Neural cell (in vitro differentiated cells): ENCODE data around the gene GNAQ. TPM values are rescaled to one million over a fixed set of nuclear protein-coding genes. Genes with fewer than 3 reads are reported as not detected.
"Not testable (repeated sequence)": the region's sequence is repeated elsewhere in the genome, so short reads cannot be mapped to it uniquely, and the experiment has no call there.

Experiments used
- H2AFZ ChIP-seq: fragments of 200-600, 300-800 bp; sonication (generic), shearing (Covaris generic); 2 replicates; pipeline ENCODE4 v1.6.0; 2014; ENCODE audit warnings: low read depth, mild to moderate bottlenecking, antibody characterized with exemption, low read length, moderate library complexity
- H3F3A ChIP-seq: fragments of 200-600 bp; shearing (Covaris generic); 2 replicates; pipeline ENCODE4 v1.6.1; 2016; ENCODE audit warnings: mild to moderate bottlenecking, moderate library complexity, mixed read lengths, antibody characterized with exemption, low read length; ENCODE audit not compliant: insufficient read depth, poor library complexity, severe bottlenecking
- H3K27ac ChIP-seq: fragments of 200-600, 300-800 bp; sonication (generic), shearing (Covaris generic); 2 replicates; pipeline ENCODE4 v1.5.1; 2014; ENCODE audit warnings: mild to moderate bottlenecking, low read length, moderate library complexity
- H3K27me3 ChIP-seq: fragments of 300-800, 200-600 bp; sonication (generic), shearing (Covaris generic); 2 replicates; pipeline ENCODE4 v1.6.0; 2014; ENCODE audit warnings: mild to moderate bottlenecking, low read depth, low read length, moderate library complexity; ENCODE audit not compliant: insufficient read depth
- H3K36me3 ChIP-seq: fragments of 300-800, 200-600 bp; sonication (generic), shearing (Covaris generic); 2 replicates; pipeline ENCODE4 v1.5.1; 2014; ENCODE audit warnings: mild to moderate bottlenecking, antibody characterized with exemption, low read length, moderate library complexity; ENCODE audit not compliant: insufficient read depth
- H3K4me2 ChIP-seq: fragments of 300-800, 200-600 bp; sonication (generic), shearing (Covaris generic); 2 replicates; pipeline ENCODE4 v1.6.0; 2014; ENCODE audit warnings: mild to moderate bottlenecking, low read length
- H3K4me3 ChIP-seq: fragments of 300-800, 200-600 bp; sonication (generic), shearing (Covaris generic); 2 replicates; pipeline ENCODE4 v1.5.1; 2014; ENCODE audit warnings: mild to moderate bottlenecking, low read length, moderate library complexity
- H3K79me2 ChIP-seq: fragments of 200-600 bp; shearing (Covaris generic); replicated peaks from 2 replicates; pipeline ENCODE4 v1.6.0; 2014; ENCODE audit warnings: mild to moderate bottlenecking, low read length, moderate library complexity; ENCODE audit not compliant: insufficient read depth
- H3K9ac ChIP-seq: fragments of 300-800, 200-600 bp; sonication (generic), shearing (Covaris generic); 2 replicates; pipeline ENCODE4 v1.6.1; 2016; ENCODE audit warnings: mild to moderate bottlenecking, low read length, mixed read lengths
- H3K9me2 ChIP-seq: fragments of 200-600 bp; shearing (Covaris generic); 2 replicates; pipeline ENCODE4 v1.6.1; 2016; ENCODE audit warnings: mild to moderate bottlenecking, low read length, mixed read lengths; ENCODE audit not compliant: insufficient read depth
- H3K9me3 ChIP-seq: fragments of 200-600, 300-800 bp; sonication (generic), shearing (Covaris generic); 2 replicates; pipeline ENCODE4 v1.6.1; 2016; ENCODE audit warnings: mild to moderate bottlenecking, mixed run types, low read length, moderate library complexity, mixed read lengths
- H4K20me1 ChIP-seq: fragments of 200-600 bp; shearing (Covaris generic); 2 replicates; pipeline ENCODE4 v1.6.1; 2016; ENCODE audit warnings: mild to moderate bottlenecking, mixed run types; ENCODE audit not compliant: insufficient read depth
- CTCF ChIP-seq: fragments of 450-650 bp; IDR thresholded peaks from 2 replicates; pipeline ENCODE4 v1.5.1; 2014; ENCODE audit warnings: antibody characterized with exemption, mild to moderate bottlenecking, moderate library complexity; ENCODE audit not compliant: poor library complexity, severe bottlenecking
- EP300 ChIP-seq: fragments of 450-650 bp; conservative IDR thresholded peaks from 2 replicates; pipeline ENCODE4 v1.6.1; 2014; ENCODE audit warnings: antibody characterized with exemption, mild to moderate bottlenecking, moderate library complexity; ENCODE audit not compliant: poor library complexity, severe bottlenecking
- MXI1 ChIP-seq: fragments of 450-650 bp; conservative IDR thresholded peaks from 2 replicates; pipeline ENCODE4 v1.6.1; 2014; ENCODE audit warnings: antibody characterized with exemption, mild to moderate bottlenecking; ENCODE audit not compliant: poor library complexity, severe bottlenecking
- POLR2AphosphoS5 ChIP-seq: IDR thresholded peaks from 2 replicates; pipeline ENCODE4 v1.6.1; 2012
- SMC3 ChIP-seq: fragments of 450-650 bp; conservative IDR thresholded peaks from 2 replicates; pipeline ENCODE4 v1.6.1; 2014; ENCODE audit warnings: antibody characterized with exemption, mild to moderate bottlenecking, moderate library complexity; ENCODE audit not compliant: poor library complexity
- polyA plus RNA-seq: library from polyadenylated mRNA; depleted of rRNA; stranded (reverse); fragments of >200 nt; gene quantifications from 2 replicates; pipeline ENCODE4 v1.2.3, GENCODE V29; 2014

Gene GNAQ
- polyA plus RNA-seq, 1 donor from 2014 or later: 86.7 TPM

DNA sequence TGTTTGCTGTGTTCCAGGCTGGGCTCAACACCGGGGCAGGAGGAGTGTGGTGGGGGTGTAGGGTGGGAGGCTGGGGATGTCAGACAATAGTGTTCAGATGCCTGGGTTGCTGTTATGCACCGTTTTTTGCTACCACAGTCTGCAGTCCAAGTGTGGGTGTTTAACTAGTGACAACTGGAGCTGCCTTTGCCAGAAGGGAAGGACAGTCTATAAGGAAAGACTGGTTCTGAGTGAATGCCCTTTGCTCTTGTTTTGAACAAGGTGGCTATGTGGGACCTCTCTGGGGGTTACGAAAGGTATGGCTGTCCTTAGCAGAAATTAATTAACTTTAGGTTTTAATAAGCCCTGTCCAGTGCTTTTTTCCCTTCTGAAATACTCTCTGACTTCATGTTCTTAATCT lies 265.0 kb downstream of the GNAQ start (continued):
- no peak for TF ChIP-seq EP300
- TF ChIP-seq MXI1: no peak

DNA sequence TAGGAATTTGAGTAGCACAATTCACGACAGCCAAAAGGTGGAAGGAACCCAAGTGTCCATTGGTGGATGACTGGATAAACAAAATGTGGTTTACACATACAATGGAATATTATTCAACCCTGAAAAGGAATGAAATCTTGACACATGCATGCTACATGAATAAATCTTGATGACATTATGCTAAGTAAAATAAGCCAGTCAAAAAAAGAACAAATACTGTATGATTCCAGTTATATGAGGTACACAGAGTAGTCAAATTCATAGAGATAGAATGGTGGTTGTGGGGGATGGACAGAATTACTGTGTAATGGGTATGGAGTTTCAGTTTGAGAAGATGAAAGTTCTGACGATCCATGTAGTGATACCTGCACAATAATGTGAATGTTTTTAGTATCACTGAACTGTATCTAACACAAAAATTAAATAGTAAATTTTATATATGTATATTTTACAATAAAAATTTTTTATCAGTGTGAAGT lies 265.8 kb downstream of the GNAQ start:
- H3K27me3 ChIP-seq: no peaks in the 10 kb centered on the region
- no peak overlapping the region for H3K4me2 ChIP-seq
- no peak overlapping the region for H3K9ac ChIP-seq
- no peaks in the 10 kb centered on the region for H4K20me1 ChIP-seq
- no peaks in the 10 kb centered on the region for H3F3A ChIP-seq
- TF ChIP-seq MXI1: no peak
- no peak for TF ChIP-seq EP300
- no peak for TF ChIP-seq CTCF
- no peak for TF ChIP-seq POLR2AphosphoS5
- no peak for TF ChIP-seq SMC3
- H2AFZ ChIP-seq: no peak overlapping the region
- peaks cover 3% of the 10 kb centered on the region for H3K9me3 ChIP-seq
- H3K36me3 ChIP-seq: no peaks in the 10 kb centered on the region
- no peaks in the 10 kb centered on the region for H3K9me2 ChIP-seq
- no peak overlapping the region for H3K27ac ChIP-seq
- no peak overlapping the region for H3K4me3 ChIP-seq
- H3K79me2 ChIP-seq: no peaks in the 10 kb centered on the region

DNA sequence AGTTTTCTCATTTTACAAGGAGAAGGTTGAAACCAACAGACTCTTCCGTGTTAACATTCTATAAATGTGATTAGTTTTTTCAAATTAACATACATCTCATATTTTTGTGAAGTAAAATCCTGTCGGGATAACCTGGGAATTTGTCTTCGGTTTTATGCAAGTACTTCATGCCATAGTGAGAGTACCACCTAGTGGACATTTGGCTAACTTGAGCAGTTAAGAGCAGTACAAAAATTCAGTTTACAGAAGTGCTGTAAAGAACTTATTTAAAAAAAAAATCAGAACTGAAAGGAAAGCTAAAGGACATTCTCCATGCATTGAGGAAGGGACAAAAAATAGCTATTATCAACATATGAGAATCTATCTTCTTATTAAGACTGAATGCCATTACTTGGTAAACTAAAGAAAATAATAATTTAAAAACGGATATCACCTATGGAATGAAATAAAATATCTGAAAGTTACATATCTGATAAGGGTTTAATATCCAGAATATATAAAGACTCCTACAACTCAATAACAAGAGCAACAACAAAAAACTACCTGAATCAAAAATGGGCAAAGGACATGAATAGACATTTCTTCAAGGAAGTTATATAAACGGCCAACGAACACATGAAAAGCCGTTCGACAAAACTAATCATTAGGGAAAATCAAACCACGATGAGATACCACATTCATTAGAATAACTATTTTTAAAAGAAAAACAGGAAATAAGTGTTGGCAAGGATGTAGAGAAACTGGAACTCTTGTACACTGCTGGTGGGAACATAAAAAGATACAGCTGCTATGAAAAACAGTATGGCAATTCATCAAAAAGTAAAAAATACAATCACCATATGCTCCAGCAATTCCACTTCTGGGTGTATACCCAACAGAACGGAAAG lies 266.5 kb downstream of the GNAQ start:
- no peak overlapping the region for H3K4me2 ChIP-seq
- TF ChIP-seq EP300 (no peak), CTCF (peak; percentile 22)
- H2AFZ ChIP-seq: no peak overlapping the region
- H3K36me3 ChIP-seq: no peaks in the 10 kb centered on the region
- no peaks in the 10 kb centered on the region for H3K79me2 ChIP-seq
- H3K9ac ChIP-seq: no peak overlapping the region
- H3K27ac ChIP-seq: no peak overlapping the region
- H3K27me3 ChIP-seq: no peaks in the 10 kb centered on the region
- no peaks in the 10 kb centered on the region for H4K20me1 ChIP-seq
- no peaks in the 10 kb centered on the region for H3K9me2 ChIP-seq
- no peaks in the 10 kb centered on the region for H3F3A ChIP-seq
- peaks cover 3% of the 10 kb centered on the region for H3K9me3 ChIP-seq
- H3K4me3 ChIP-seq: no peak overlapping the region

- TF ChIP-seq CTCF: no peak
- Histone ChIP-seq H3F3A (no peaks in the 10 kb centered on the region), H3K36me3 (peaks cover 4% of the 10 kb centered on the region), H3K4me2 (no peak overlapping the region), H4K20me1 (no peaks in the 10 kb centered on the region), H3K9ac (no peak overlapping the region), H3K4me3 (no peak overlapping the region), H3K9me3 (peaks cover 3% of the 10 kb centered on the region), H3K9me2 (no peaks in the 10 kb centered on the region), H3K27ac (no peak overlapping the region), H3K79me2 (no peaks in the 10 kb centered on the region), H2AFZ (no peak overlapping the region), H3K27me3 (no peaks in the 10 kb centered on the region)
These were observed 268.0 kb downstream of the GNAQ start for GRCh38 chr9:77763566-77763965.

DNA sequence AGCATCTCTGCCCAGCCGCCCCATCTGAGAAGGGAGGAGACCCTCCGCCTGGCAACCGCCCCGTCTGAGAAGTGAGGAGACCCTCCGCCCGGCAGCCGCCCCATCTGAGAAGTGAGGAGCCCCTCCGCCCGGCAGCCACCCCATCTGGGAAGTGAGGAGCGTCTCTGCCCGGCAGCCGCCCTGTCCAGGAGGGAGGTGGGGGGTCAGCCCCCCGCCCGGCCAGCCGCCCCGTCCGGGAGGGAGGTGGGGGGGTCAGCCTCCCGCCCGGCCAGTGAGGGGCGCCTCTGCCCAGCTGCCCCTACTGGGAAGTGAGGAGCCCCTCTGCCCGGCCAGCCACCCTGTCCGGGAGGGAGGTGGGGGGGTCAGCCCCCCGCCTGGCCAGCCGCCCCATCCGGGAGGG lies 270.7 kb downstream of the GNAQ start:
- H3K4me3 ChIP-seq: not testable (repeated sequence)

More for the DNA sequence above, 270.7 kb downstream of the GNAQ start:
- not testable (repeated sequence) for H3K4me2 ChIP-seq, H3K9me2 ChIP-seq, H2AFZ ChIP-seq, H3F3A ChIP-seq, H3K9ac ChIP-seq, H3K79me2 ChIP-seq, H4K20me1 ChIP-seq, H3K9me3 ChIP-seq, H3K27me3 ChIP-seq, H3K27ac ChIP-seq, H3K36me3 ChIP-seq
